HG03571 (cell line): ENCODE data around the gene PRSS1.
"Not testable (repeated sequence)": the region's sequence is repeated elsewhere in the genome, so short reads cannot be mapped to it uniquely, and the experiment has no call there.

Source experiments
- ATAC-seq: cut with Tn5 transposase; IDR thresholded peaks from one replicate; pipeline ENCODE4 v1.9.1; 2021; ENCODE audit not compliant: unreplicated experiment

PRSS1 gene

DNA sequence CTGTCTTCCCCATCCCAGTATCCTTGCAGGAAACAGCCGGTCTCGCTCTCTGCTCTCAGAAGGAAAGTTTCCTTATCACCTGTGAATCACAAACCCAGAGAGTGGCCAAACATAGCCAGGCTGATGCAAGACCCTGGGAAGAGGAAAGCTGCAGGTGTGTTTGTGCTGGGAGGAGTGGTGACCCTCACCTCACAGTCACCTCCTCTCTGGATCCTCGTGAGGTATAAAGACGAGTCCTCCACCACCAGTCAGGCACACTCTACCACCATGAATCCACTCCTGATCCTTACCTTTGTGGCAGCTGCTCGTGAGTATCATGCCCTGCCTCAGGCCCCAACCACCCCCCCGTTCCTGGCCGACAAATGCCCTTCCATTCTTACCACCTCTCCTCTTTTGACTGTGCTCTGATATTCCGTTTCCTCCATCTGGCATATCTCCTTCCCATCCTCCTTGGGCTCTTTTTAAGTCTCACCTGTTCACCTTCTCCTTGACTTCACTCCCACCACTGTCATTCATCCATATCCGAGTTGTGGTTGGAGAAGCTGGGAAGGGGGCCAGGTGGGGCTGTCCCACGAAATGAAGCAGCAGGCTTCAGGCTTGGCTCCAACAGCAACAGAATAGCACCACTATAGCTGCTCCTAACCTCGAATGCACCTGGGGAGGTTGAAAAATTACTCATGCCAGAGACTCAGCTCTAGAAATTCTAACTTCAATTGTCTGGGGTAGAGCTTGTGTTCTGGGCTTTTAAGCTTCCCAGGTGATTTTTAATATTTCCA is at the start of gene PRSS1:
Gene PRSS1 (plus strand): TSS at position 255 of the 776 bp plus-strand sequence. CDS start 13 bp downstream, at position 268.
- no peak for ATAC-seq

DNA sequence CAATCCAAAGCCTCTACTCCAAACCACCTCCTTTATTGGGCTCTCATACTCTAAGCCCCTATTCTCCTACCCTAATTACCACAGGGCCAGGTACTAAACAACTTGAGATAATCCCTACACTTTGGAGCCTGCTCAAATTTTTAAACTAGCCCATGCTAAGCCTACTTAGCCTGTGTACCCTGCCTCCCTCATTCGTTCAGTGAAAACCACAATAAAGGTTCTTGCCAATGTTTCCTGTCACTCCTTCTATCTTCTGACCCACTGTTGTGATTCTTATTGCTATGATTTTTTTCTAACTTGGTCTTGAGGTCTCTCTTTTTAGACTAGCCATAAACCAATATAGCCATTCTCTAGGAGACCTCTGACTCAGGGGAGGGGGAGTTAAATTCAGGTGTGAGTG is 48.3 kb upstream of the PRSS1 start:
- ATAC-seq = not testable (repeated sequence)

DNA sequence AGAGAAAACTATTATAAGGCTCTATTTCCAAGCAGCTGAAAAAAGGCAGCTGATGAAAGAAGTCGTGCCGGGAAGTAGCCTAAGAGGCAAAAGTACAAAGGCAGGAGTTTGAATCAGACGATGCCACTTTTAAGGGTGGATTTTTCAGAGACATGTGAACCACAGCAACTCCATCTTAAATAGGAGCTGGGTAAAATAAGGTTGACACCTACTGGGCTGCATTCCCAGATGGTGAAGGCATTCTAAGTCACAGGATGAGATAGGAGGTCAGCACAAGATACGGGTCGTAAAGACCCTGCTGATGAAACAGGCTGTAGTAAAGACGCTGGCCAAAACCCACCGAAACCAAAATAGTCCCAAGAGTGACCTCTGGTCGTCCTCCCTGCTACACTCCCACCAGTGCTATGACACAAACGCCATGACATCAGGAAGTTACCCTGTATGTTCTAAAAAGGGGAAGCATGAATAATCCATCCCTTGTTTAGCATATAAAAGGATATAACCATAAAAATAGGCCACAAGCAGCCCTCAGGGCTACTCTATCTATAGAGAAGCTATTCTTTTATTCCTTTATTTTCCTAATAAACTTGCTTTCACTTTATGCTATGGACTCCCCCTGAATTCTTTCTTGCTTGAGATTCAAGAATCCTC is 45.5 kb upstream of the PRSS1 start:
- no peak for ATAC-seq

DNA sequence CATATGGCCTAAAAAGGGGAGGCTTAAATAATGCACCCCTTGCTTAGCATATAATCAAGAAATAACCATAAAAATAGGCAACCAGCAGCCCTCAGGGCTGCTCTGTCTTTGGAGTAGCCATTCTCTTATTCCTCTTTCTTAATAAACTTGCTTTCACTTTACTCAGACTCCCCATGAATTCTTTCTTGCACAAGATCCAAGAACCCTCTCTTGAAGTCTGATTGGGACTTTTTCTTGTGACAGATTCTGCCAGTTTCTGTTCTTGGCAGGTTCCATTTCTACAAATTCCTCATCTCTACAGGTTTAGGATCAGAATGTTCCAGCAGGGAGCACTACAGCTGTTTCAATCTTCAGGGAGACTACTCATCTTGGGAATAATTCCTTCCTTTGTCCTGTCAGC is 40.5 kb upstream of the PRSS1 start:
- ATAC-seq = not testable (repeated sequence)

DNA sequence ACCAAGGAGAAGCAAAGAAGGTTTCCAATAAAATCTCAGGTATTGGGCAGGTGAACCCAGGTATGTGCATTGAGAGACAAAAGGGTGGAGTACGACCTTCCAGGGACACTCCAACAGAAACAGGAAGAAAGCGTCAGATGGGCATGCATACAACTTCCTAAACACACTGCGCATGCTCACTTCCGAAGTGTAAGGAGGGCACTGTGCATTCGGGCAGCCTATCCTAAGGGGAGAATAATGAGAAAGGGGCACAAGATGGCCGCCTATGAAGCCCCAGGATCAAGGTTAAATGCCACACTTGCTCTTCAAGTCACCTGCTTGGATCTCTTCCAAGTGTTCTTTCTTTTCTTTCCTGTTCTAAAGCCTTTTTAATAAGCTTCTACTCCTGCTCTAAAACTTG is 39.4 kb upstream of the PRSS1 start:
- ATAC-seq = no peak

DNA sequence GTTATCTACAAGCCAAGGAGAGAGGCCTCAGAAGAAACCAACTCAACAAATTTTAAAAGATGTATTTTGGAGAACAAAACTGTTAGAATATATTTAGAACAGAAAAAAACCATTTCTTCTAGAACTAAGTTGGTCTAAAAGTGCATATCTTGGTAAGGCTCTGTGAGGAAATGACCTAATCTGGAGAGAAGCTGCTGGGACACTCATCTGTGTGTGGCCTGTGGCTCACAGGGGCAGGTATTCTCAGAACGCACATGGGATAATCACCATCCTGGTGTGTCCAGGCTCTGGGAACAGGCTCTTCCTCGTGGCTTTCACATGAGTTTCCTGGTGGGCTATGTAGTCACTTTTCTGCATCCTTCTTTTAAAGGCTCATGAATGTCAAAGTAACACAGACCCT is 38.1 kb upstream of the PRSS1 start:
- no peak for ATAC-seq

DNA sequence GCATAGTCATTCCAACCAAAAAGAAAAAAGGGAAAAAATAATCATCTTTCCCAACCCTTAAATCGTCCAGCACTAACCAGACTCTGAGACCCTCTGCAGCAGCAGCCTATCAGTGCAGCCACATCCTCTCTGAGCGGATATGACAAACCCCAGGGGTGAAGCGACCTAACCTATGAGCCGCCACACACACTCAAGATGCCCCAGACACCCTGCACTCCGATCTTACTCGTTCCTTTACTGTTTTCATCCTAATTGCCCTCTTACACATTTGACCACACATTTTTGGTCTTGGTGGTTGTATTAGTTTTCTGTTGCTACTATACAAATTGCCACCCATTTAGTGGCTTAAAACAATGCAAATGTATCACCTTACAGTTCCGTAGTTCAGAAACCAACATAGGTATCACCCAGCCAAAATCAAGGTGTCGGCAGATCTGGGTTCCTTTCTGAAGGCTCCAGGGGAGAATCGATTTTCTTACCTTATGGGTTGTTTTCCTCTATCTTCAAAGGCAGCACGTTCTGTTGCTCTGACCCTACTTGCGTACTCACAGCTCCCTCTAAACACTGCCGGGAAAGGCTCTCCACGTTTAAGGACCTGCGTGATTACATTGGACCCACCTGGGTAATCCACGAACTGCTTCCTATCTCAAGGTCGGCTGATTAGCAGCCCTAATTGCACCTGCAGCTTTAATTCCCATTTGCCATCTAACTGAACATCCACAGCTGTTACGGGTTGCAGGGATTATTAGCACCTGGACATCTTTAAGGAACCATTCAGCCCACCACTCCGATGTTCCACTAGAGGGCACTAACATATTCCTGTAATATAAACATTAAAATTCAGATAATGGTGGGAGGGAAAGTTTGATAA is 37.3 kb upstream of the PRSS1 start:
- ATAC-seq = no peak

DNA sequence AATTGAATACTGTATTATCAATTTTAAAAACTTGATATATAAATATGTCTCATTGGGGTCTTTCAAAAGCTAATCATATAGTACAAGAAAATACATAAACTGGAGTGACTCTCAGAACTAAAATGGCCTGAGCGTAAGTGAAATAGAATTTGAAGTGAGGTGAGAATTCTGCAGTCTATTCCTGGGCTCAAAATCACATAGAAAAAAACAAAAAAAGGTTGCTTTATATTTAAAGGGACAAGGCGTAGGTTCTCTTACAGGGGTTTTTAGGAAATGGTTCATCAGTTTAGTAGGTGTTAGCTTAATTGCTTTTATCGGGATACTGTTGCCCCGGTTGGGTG is 36.7 kb upstream of the PRSS1 start:
- no peak for ATAC-seq

DNA sequence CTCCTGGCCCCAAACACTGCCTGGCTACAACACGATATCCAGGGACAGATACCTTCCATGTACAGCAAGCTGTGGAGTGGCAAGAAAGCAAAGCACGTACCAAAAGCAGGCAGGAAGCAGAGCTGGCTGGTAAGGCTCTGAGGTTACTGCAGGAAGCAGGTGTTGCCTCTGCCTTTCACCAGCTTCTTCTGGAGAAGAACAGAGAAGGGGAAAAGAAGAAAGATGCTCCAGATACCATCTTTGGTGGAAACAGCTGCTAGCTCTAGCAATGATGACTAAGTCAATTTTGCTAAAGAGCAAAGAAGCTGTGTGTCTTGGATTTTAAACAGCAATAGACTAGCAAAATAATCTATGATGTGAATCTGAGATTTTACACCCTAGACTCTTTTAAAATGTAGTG is 34.9 kb upstream of the PRSS1 start:
- ATAC-seq = no peak

DNA sequence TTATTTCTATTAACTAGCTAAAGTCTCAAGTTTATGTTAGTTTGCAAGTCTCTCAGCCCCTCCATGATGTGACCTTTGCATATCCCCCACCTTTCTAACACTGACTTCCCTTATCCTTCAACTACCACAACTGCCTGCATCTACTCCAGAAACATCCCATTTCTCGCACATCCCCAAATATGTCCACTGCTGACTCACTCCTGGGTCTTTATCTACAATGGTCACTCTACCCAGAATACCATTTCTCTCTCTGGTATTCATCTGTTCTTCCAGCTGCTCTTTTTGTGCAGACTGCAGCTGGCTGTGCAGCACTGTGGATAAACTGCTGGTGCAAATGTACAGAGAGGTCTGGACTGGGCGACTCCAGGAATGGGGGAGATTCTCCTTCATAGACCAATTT is 32.7 kb upstream of the PRSS1 start:
- no peak for ATAC-seq

DNA sequence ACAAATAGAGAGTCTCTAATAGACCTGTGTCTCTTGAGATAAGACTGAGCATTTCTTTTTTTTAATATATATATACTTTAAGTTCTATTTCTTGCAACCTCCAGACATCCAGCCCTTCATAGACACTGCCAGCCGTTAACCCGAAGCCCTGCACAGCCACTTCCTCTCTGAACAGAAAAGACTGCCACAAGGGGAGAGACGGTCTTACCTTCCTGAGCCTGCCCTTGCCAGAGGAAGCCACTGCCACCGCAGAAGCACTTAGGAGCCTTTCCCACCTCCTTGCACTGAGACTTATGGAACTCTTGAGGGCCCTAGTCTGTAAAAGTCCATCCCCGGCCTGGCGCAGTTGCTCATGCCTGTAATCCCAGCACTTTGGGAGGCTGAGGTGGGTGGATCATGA is 31.8 kb upstream of the PRSS1 start:
- no peak for ATAC-seq

DNA sequence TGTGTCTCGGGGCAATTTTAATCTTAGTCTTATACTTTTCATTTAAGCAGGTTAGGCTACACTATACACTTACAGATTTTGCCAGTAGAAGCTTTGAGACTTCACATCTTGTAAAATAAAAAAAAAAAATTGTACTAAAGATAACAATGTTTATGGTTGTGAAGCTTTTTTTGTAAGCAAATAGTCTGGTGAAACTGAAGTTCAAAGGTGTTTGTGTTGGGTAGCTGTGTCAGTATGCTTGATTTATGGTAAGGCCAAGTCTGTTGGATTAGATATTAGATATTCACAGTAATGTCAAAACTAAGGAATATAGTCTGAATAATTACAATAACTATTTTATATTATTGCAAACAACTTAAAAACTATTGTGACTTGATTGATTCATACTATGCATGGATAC is 31.0 kb upstream of the PRSS1 start:
- no peak for ATAC-seq

DNA sequence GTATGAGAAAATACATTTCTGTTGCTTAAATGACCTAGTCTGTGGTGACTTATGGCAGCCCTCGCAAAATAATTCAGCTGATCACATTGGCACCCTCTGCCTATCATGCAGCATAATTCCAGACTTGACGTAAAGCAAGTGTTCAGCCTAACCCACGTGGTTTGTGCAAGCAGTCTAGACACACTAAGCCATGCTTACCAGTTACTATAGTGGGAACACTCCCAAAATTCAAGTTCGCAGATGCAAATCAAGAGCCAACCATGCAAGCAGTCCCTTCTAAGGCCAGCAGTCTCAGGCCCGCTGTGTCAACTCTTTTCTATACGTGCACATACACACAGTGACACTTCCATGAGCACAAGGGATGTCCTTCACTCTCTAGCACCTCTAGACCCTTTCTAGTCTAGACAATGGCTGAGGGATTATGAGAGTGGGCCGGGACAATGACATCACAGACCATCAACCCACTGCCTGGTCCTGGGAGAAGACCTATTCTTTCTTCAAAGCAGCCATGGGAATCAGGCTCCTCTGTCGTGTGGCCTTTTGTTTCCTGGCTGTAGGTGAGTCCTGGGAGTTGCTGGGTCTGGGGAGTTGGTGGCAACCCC is 29.0 kb upstream of the PRSS1 start:
- ATAC-seq = no peak

DNA sequence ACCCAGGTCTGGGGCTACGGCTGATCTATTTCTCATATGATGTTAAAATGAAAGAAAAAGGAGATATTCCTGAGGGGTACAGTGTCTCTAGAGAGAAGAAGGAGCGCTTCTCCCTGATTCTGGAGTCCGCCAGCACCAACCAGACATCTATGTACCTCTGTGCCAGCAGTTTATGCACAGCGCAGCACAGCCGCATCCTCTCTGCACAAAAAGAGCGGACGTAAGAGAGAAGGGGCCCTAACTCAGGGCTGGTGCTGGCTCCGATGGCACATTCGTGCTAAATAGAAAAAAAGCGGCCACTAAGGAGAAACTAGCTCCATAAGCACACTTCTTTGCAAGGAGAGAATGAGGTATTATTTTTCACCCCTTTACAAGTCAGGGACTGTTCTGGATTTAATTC is 28.3 kb upstream of the PRSS1 start:
- no peak for ATAC-seq

DNA sequence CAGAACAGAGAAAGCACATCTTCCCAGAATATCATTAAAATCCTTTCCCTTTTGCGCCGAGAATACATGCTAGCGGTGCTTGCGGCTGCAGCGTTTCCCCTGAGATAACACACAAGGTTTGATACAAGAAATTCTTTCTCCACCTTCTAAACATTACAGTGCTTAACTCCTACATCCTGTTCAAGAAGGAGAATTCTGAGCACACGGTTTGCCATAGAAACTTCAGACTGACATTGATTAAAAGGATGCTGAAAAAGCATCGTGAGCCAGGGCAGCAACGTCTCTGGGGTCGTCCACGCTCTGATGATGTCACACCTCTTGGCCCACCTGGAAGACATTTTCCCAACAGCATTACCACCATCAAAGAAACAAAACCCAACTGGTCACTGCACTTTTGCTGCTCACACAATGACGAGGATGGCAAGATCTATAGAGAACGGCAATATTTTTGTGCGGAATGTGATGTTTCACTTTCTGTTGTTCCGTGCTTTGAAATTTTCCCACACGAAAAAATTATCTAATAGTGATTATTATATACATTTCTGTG is 27.0 kb upstream of the PRSS1 start:
- no peak for ATAC-seq

DNA sequence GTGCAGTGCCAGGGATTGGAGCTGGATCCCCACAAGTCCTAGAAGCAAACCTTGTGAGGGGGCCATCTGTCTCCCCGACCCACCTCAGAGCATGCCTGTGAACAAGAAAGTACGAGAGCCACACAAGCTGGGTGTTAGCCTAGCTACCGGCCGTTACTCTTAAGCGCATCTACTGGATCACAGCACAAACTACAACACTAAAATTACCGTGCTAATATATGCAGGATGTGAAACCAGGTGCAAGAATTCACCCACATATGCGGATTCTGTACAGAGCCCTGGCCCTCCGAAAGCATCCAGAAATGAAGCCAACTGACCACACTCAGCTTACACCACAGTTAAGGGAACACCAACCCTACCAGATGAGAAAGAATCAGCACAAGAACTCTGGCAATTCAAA is 16.0 kb upstream of the PRSS1 start:
- no peak for ATAC-seq

DNA sequence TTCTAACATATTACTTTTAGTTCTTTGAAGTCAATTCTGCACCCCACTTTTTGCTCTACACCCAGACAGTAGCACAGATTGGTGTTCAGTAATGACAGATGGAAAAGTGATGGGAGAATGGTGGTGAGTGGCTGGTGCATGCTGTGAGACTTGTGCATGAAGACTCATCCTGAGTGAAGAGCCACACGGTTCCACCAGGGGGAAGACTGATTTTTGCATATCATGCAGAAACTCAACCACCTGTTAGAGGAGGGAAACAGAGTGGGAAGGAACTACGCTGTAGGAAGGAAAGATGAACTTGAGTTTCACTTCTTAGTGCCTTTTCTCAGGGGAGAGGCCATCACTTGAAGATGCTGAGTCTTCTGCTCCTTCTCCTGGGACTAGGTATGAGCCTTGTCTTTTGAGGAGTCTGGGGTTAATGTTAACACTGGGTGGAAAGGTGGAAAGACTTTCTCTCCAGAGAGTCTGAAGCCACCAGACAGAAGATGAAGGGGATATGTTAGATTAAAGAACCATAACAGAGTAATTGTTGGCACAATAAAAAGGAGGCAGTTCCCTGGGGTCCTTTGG is 9.3 kb upstream of the PRSS1 start:
- peak; percentile 75 for ATAC-seq

DNA sequence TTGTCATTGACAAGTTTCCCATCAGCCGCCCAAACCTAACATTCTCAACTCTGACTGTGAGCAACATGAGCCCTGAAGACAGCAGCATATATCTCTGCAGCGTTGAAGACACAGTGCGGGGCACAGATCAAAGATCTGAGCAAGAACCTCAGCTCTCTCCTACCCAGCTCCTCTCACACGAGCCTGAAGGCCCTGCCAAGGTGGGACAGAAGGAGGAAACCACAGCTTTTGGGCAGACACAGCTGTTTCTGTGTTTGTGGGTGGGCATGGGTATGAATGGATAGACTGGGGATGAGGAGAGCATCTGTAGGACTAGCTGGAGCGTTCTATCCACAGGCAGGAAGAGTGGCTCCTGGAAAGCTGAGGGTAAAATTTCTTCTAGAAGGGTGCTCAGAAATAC is 8.5 kb upstream of the PRSS1 start:
- ATAC-seq = no peak

DNA sequence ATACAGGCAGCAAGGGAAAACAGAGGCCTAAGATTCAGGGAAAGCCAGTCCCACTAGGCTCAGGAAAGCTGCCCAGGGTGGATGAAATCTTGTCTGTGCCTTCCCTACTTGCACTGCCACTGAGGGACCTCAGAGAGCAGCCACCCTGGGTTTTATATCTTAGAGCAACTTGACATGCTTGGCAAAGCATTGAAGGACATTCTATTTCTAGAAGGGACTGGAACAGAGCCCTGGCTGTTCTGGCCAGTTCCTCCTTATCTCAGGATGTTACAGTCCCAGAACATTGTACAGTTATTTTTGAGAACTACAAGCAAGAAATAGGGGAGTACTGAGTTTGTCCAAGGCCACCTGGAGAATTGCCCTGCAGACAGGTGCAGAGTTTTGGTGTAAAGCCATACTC is 7.3 kb upstream of the PRSS1 start:
- not testable (repeated sequence) for ATAC-seq

DNA sequence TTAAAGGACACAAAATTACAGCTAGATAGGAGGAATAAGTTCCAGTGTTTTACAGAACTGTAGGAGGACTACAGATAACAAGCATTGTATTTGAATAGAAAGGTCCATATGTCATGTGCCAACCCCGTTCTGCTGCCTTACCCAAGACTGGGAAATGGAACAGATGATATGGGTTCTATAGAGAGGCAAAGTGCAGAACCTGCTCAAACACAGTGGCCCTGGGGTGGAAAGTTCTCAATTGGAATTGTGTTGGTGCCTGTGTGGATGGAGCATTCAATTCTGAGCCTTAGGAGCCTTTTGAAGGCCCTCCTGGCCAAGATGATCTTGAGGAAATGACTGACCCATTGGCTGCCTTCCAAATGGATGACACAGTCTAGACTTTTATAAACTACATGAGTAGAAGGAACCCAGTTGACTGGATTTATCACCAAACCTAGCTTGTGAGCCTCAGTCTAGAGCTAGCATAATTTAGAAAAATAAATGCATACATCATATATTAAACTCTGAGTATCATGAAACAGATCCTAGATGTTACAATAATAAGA is 4.1 kb upstream of the PRSS1 start:
- no peak for ATAC-seq

DNA sequence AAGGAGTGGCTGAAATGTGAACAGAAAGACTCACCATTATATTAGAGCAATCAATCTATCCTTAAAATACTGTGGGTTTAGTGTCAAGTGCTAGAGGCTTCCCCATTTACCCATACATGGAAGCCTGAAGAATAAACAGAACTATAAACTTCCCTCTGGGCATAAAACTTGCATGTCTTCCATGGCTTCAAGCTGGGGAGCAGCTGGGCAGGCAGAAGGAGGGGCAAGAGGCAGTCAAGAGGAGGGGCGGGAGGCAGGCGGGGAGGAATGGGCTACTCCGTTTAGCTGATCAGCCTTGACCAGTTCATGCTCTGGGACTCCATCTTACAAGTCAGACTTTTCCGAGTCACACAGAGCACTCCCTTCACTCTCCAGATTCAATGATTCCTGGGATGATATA is 3.5 kb upstream of the PRSS1 start:
- no peak for ATAC-seq
